GM12878 (cell line): ENCODE measurements around the gene TPO. TPM values are rescaled to one million over a fixed set of nuclear protein-coding genes. Genes with fewer than 3 reads are reported as not detected.

ENCODE experiments used
- ATAC-seq: fragments of 200-7000 bp; cut with Tn5 transposase; 3 replicates; pipeline ENCODE4 v1.9.1; 2020; ENCODE audit warnings: mild to moderate bottlenecking, moderate library complexity
- BruUV-seq: library from RNA; stranded (reverse); fragments of 400-500 nt; replicated peaks from 2 replicates; lab custom pipeline; 2021; lab: Mats Ljungman, UMichigan
- CTCF ChIA-PET: fragments of 300-600 bp; sonication (Branson Sonifier 250); formaldehyde crosslinking; extraction: SDS; loops from one replicate; lab custom pipeline; 2021; ENCODE audit warnings: inconsistent platforms; lab: Yijun Ruan, JAX
- POLR2A ChIA-PET: fragments of 350-600 bp; formaldehyde crosslinking; extraction: SDS; loops from one replicate; lab custom pipeline; 2021; ENCODE audit warnings: inconsistent platforms; lab: Charles Lee
- RAD21 ChIA-PET: fragments of 300-600 bp; sonication (Branson Sonifier 250); formaldehyde crosslinking; loops from one replicate; lab custom pipeline; 2023; ENCODE audit warnings: antibody characterized with exemption; ENCODE audit not compliant: unreplicated experiment; lab: Charles Lee
- SMC1A ChIA-PET: fragments of 300-600 bp; sonication (Branson Sonifier 250); formaldehyde crosslinking; loops from one replicate; lab custom pipeline; 2023; ENCODE audit not compliant: unreplicated experiment, uncharacterized antibody; lab: Charles Lee
- DNase-seq: peaks from one replicate; pipeline ENCODE4 v3.0.0-alpha.2; 2011; ENCODE audit warnings: low read depth, low spot score
- FAIRE-seq: peaks from 3 replicates; lab custom pipeline; 2011; peaks lifted over from hg19 to GRCh38; lab: Jason Lieb, UNC
- H2AFZ ChIP-seq: 2 replicates; pipeline ENCODE4 v1.6.0; 2011; ENCODE audit warnings: low read depth, low read length, control low read depth; ENCODE audit not compliant: control insufficient read depth
- H3K27ac ChIP-seq: 2 replicates; pipeline ENCODE4 v1.5.1; 2011; ENCODE audit warnings: control low read depth; ENCODE audit not compliant: control insufficient read depth, insufficient read depth
- H3K27me3 ChIP-seq, 2 experiments: replicated peaks in 1 of 2; 2 replicates each; pipeline versions ENCODE4 v1.6.0 to v1.6.1; 2011; ENCODE audit warnings: low read length in 1 of 2; ENCODE audit not compliant: control insufficient read depth in 2 of 2, insufficient read depth in 2 of 2
- H3K36me3 ChIP-seq, 2 experiments: 2 replicates each; pipeline ENCODE4 v1.5.1; 2011; ENCODE audit warnings: low read length in 1 of 2; ENCODE audit not compliant: control insufficient read depth in 2 of 2, insufficient read depth in 2 of 2
- H3K4me1 ChIP-seq: 2 replicates; pipeline ENCODE4 v1.6.1; 2011; ENCODE audit warnings: mild to moderate bottlenecking, low read length, moderate library complexity, mixed read lengths; ENCODE audit not compliant: control insufficient read depth, insufficient read depth
- H3K4me2 ChIP-seq: 2 replicates; pipeline ENCODE4 v1.6.0; 2011; ENCODE audit warnings: control low read depth; ENCODE audit not compliant: control insufficient read depth, insufficient read depth
- H3K4me3 ChIP-seq: fragments of 200-600 bp; sonication (generic); 2 replicates; pipeline ENCODE4 v1.5.1; 2016
- H3K79me2 ChIP-seq: 2 replicates; pipeline ENCODE4 v1.6.0; 2011; ENCODE audit warnings: low read length; ENCODE audit not compliant: control insufficient read depth, insufficient read depth
- H3K9ac ChIP-seq: 2 replicates; pipeline ENCODE4 v1.8.0; 2011; ENCODE audit warnings: low read length, control low read depth, mixed read lengths; ENCODE audit not compliant: control insufficient read depth, insufficient read depth
- H3K9me3 ChIP-seq: replicated peaks from 3 replicates; pipeline ENCODE4 v1.5.1; 2011; ENCODE audit warnings: mild to moderate bottlenecking, low read length; ENCODE audit not compliant: control insufficient read depth, insufficient read depth
- H4K20me1 ChIP-seq: 2 replicates; pipeline ENCODE4 v1.6.0; 2011; ENCODE audit not compliant: control insufficient read depth, insufficient read depth
- ASH2L ChIP-seq: fragments of 300-600, 200-600 bp; sonication (generic); IDR thresholded peaks from 2 replicates; pipeline ENCODE4 v1.6.1; 2017; ENCODE audit warnings: low read depth, mild to moderate bottlenecking, borderline replicate concordance
- BHLHE40 ChIP-seq, 2 experiments: fragments of 450-650 bp in 1 of 2; IDR thresholded peaks; 2 replicates each; pipeline ENCODE4 v1.6.1; 2011 to 2017; ENCODE audit warnings: low read depth in 2 of 2, borderline replicate concordance in 1 of 2, improper control_type of control experiment in 1 of 2, low read length in 1 of 2, mild to moderate bottlenecking in 1 of 2
- BRCA1 ChIP-seq: IDR thresholded peaks from 2 replicates; pipeline ENCODE4 v1.6.1; 2011; ENCODE audit warnings: low read depth, low read length, improper control_type of control experiment
- E2F8 ChIP-seq: fragments of 450-650 bp; IDR thresholded peaks from 2 replicates; pipeline ENCODE4 v1.6.1; 2018; ENCODE audit warnings: mild to moderate bottlenecking, low read depth, moderate library complexity; ENCODE audit not compliant: partially characterized antibody
- GABPA ChIP-seq: IDR thresholded peaks from 2 replicates; pipeline ENCODE4 v1.6.1; 2014; ENCODE audit warnings: antibody characterized with exemption, low read depth, mild to moderate bottlenecking, inconsistent platforms
- MYB ChIP-seq: fragments of 150-350 bp; IDR thresholded peaks from 2 replicates; pipeline ENCODE4 v1.6.1; 2014; ENCODE audit warnings: mild to moderate bottlenecking, low read depth, low read length, borderline replicate concordance
- POLR2AphosphoS5 ChIP-seq: IDR thresholded peaks from 2 replicates; pipeline ENCODE4 v1.6.1; 2011; ENCODE audit warnings: mild to moderate bottlenecking, low read length, inconsistent platforms
- PRDM15 ChIP-seq: fragments of 450-650 bp; formaldehyde crosslinking; IDR thresholded peaks from 2 replicates; pipeline ENCODE4 v1.4.0; 2020; ENCODE audit warnings: mild to moderate bottlenecking, moderate library complexity
- REST ChIP-seq: IDR thresholded peaks from 2 replicates; pipeline ENCODE4 v1.6.1; 2012; ENCODE audit warnings: mild to moderate bottlenecking, low read depth, low read length
- RUNX3 ChIP-seq: IDR thresholded peaks from 2 replicates; pipeline ENCODE4 v1.6.1; 2012; ENCODE audit warnings: low read length, inconsistent platforms
- SMC3 ChIP-seq: IDR thresholded peaks from 2 replicates; pipeline ENCODE4 v1.6.1; 2011; ENCODE audit warnings: low read length, improper control_type of control experiment, borderline replicate concordance
- SREBF2 ChIP-seq: IDR thresholded peaks from 2 replicates; pipeline ENCODE4 v1.6.1; 2012; ENCODE audit warnings: mild to moderate bottlenecking, low read length
- WRNIP1 ChIP-seq: IDR thresholded peaks from 2 replicates; pipeline ENCODE4 v1.6.1; 2011; ENCODE audit warnings: low read depth, low read length, improper control_type of control experiment, borderline replicate concordance
- ZNF217 ChIP-seq: fragments of 450-650 bp; IDR thresholded peaks from 2 replicates; pipeline ENCODE4 v1.6.1; 2017; ENCODE audit warnings: antibody characterized with exemption, mild to moderate bottlenecking
- WGBS: methylation state at CpG from one replicate; pipeline ENCODE4 v1.1.6; 2016; ENCODE audit warnings: low lambda C conversion rate; ENCODE audit not compliant: insufficient replicate concordance, insufficient coverage; ENCODE audit errors: missing lambda C conversion rate; 5-methylcytosine and 5-hydroxymethylcytosine counted together
- in situ Hi-C: fragments of 300-500 bp; cut with MboI; formaldehyde crosslinking; loops from 9 replicates; pipeline ENCODE4 v1.14.3; 2018; ENCODE audit warnings: mixed read lengths
- intact Hi-C: fragments of 100-400 bp; cut with micrococcal nuclease; formaldehyde crosslinking; loops from one replicate; pipeline ENCODE4 v1.14.2; 2022; ENCODE audit not compliant: unreplicated experiment
- polyA plus RNA-seq, 11 experiments: library from polyadenylated mRNA; depleted of rRNA in 4 of 11; unstranded in 6 of 11; stranded (reverse) in 5 of 11; fragments of >200 nt; fragmentation: Nextera tagmentation in 4 of 11; fragmentation: Illumina TruSeq in 1 of 11; extraction: Ambion mirVana in 4 of 11; extraction: Trizol in 1 of 11; gene quantifications; 1 replicate in 1 of 11; 2 replicates in 10 of 11; pipeline versions ENCODE4 v1.2.1 to v1.2.3, GENCODE V29; 2011 to 2016; ENCODE audit warnings: inconsistent platforms in 2 of 11, missing spikeins in 2 of 11, low read depth in 1 of 11
- total RNA-seq, 4 experiments: library from RNA; depleted of rRNA in 3 of 4; stranded (reverse); fragments of >200 nt in 3 of 4; fragmentation: Illumina TruSeq in 1 of 4; extraction: Trizol in 1 of 4; gene quantifications; 2 replicates each; pipeline versions ENCODE4 v1.2.1 to v1.2.3, GENCODE V29; 2013 to 2021

The TPO gene
- total and polyA plus RNA-seq, 10 of the 15 experiments (the other 5 are each of a cell fraction or from before 2014, with no cell fraction given) = 0.07 to 0.11 TPM; not detected in 8

GRCh38 chr2:1397350-1397749, 15.9 kb upstream of the TPO start:
- no peak overlapping the region for H3K4me2 ChIP-seq
- in situ Hi-C loops = no loop called here
- no peak overlapping the region for H3K27ac ChIP-seq
- ChIA-PET CTCF (no interaction called here), POLR2A (no interaction called here), SMC1A (no interaction called here), RAD21 (no interaction called here)
- H3K9me3 ChIP-seq = no peaks in the 10 kb centered on the region; the same call in 1 of the 3 replicates
- WGBS = 0% methylated on average over 4 of the region's 4 CpGs
- H3K36me3 ChIP-seq = no peaks in the 10 kb centered on the region
- H3K9ac ChIP-seq = no peak overlapping the region
- no TSS peak for BruUV-seq
- no peak overlapping the region for H2AFZ ChIP-seq
- no peaks in the 10 kb centered on the region for H3K27me3 ChIP-seq
- no peaks in the 10 kb centered on the region for H3K79me2 ChIP-seq
- H3K4me3 ChIP-seq = no peak overlapping the region
- H4K20me1 ChIP-seq = no peaks in the 10 kb centered on the region
- DNase-seq = no peak
- no peak for ATAC-seq
- no peak for FAIRE-seq
- intact Hi-C loops = no loop called here
- H3K4me1 ChIP-seq = no peaks in the 10 kb centered on the region
- TF ChIP-seq ASH2L (no peak), SMC3 (no peak), WRNIP1 (no peak), SREBF2 (no peak), BHLHE40 (IDR thresholded peaks at IDR 0.05; ENCODE audit: borderline replicate concordance in 1 of 2, low read depth in 2 of 2, low read length in 1 of 2) (no peak), POLR2AphosphoS5 (no peak), MYB (no peak), ZNF217 (no peak), E2F8 (no peak), REST (no peak), RUNX3 (no peak), PRDM15 (CRISPR knock-in tag) (no peak), BRCA1 (no peak), GABPA (no peak)
